D721Med (cell line): ENCODE results near the gene MAG.

Experiments
- DNase-seq: peaks from one replicate; pipeline ENCODE4 v3.0.0; 2011; ENCODE audit warnings: low spot score; ENCODE audit not compliant: insufficient read length
- FAIRE-seq: peaks from 2 replicates; lab custom pipeline; 2011; peaks lifted over from hg19 to GRCh38; lab: Jason Lieb, UNC
- CTCF ChIP-seq: IDR thresholded peaks from 2 replicates; pipeline ENCODE4 v1.5.1; 2012; ENCODE audit warnings: mild to moderate bottlenecking, control low read depth; ENCODE audit not compliant: insufficient read depth; ENCODE audit errors: missing control alignments

The MAG gene

DNA sequence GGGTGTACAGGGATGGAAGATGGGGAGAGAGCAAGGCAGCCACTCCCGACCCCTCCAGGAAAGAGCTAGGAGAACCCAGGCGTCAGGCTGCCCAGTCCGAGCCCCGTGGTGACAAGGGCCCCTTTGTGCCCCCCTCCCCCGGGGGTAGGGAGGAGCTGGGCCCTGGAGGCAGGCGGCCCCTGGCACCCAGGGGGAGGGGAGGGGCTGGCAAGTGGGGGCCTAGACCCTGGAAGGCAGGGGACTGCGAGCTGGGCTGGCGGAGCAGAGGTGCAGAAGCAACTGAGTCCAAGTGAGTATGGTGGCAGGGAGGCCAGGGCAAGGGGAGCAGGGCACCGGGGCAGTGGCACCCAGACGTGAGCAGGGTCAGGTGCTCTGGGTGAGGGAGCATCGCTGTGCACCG is at the start of gene MAG:
Gene MAG (plus strand): TSS at position 246 of the 400 bp plus-strand sequence. CDS start 3,248 bp downstream, outside the sequence.
- no peak for TF ChIP-seq CTCF
- FAIRE-seq (no peak), DNase-seq (no peak)

GRCh38 chr19:35246466-35247092 is 45.4 kb upstream of the MAG start:
- DNase-seq (no peak), FAIRE-seq (no peak)
- no peak for TF ChIP-seq CTCF

DNA sequence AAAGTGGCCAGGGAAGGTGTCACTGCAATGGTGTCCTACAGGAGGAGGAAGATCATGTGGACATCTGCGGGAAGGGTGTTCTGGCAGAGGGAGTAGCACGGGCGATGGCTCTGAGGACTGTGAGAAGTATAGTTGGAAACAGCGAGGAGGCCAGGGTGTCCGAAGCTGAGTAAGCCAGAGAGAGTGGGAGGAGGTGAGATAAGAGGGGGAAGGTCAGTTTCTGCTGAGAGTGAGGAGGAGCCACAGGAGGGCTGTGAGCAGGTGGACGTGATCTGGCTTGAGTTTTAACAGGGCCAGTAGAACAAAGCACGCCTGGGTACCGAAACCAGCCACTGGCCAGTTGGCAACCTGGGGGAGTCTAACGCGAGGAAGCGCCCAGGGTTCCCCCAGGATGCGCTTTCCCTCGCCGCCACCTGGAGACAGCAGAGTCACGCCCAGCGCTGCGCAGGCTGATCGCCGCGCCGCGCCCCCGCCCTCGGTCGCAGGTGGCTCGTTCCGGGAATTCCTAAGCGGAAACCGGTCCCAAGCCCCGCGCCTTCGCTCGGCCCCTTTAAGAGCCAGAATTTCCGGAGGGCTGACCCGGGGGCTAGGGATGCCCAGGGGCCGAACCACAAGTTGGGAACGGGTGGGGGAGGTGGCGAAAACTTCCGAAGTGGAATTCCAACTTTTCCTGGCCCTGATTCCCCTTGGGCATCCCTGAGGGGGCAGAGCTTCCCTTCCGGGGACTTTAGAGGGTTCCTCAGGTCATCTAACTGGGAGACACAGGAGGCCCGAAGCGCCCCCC is 44.2 kb upstream of the MAG start:
- DNase-seq (no peak), FAIRE-seq (no peak)
- no peak for TF ChIP-seq CTCF

DNA sequence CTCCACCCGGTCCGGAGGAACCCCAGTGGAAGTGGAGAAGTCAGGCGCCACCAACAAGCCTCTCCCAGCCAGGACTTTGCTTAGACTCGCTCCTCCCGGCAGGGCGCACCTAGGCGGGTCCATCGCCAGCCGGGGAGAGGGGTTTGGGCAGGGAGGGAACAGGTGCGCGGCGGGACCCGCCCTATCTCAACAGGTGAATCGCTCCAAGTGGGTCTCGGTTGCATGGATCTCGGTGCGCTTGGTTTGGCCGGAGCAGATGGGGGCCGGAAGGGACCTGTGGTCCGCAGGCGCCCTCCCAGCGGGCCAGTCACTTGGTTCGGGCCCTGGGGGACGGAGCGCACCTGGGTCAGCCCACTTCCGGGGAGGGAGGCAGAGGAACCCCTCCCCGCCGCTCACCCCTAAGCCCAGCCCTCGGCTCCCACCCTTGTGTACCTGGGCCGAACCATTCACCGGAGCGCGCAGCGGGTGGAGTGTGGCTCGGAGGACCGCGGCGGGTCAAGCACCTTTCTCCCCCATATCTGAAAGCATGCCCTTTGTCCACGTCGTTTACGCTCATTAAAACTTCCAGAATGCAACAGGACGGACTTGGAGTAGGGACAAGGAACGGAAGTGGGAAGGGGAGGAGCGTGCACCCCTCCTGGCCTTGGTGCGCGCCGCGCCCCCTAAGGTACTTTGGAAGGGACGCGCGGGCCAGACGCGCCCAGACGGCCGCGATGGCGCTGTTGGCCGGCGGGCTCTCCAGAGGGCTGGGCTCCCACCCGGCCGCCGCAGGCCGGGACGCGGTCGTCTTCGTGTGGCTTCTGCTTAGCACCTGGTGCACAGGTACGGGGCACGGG is 43.4 kb upstream of the MAG start, which contains the start of gene LSR:
Gene LSR (plus strand): TSS at position 693 of the 836 bp plus-strand sequence. CDS start 21 bp downstream, at position 714.
- DNase-seq, result no peak
- TF ChIP-seq CTCF, result no peak
- no peak for FAIRE-seq

- TF ChIP-seq CTCF, result no peak
- no peak for FAIRE-seq
- DNase-seq, result no peak
Measured at GRCh38 chr19:35249146-35249847, 42.7 kb upstream of the MAG start.

DNA sequence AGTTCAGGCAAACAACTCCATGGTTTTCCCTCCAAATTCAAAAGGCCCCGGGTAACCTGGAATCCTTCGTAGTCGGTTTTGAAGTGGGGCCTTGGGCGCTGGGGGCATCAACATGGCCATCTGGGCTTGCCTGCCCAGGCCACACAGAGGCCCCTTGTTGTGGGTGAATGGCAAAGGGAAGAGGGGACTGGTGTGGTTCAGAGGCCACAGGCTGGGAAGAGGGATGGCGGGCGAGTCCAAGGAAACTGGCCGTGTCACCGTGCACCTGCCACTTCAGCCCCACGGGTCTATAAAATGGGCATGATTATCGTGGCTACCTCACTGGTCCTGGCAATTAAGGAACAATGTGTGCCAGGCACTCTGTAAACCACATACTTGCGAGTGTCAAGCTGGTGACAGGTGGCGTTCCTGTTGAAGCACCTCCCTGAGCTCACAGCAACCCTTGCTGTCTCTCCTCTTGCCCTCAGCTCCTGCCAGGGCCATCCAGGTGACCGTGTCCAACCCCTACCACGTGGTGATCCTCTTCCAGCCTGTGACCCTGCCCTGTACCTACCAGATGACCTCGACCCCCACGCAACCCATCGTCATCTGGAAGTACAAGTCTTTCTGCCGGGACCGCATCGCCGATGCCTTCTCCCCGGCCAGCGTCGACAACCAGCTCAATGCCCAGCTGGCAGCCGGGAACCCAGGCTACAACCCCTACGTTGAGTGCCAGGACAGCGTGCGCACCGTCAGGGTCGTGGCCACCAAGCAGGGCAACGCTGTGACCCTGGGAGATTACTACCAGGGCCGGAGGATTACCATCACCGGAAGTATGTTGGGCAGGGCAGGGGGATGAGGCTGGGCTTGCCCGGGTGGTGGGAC is 41.9 kb upstream of the MAG start:
- DNase-seq, result no peak
- no peak for FAIRE-seq
- no peak for TF ChIP-seq CTCF
